Measurements from ENCODE around the gene PCMT1.
"Not testable (repeated sequence)": the region's sequence is repeated elsewhere in the genome, so short reads cannot be mapped to it uniquely, and the experiment has no call there.

The PCMT1 gene

DNA sequence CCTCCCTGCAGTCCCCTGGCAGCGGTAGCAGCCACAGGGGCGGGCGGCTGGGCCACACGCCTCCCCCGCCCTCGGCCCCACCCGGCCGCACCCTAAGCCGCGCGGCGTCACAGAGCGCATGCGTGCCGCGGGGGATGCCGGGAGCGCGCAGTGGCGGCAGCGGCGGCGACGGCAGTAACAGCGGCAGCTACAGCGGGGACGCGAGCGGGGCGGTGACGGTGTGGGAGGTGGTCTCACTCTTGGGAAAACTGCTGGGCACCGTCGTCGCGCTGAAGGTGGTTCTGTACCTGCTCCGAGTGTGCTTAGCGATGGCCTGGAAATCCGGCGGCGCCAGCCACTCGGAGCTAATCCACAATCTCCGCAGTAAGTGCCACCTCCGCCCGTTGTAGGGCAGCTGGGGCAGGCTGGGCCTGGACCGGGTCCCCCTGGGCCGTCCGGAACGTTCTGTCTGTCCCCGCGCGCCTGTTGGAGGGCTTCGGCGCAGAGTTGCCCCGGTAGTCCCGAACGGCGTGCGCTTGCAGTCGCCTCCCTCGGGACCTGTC, at the start of gene PCMT1:
Gene PCMT1, plus strand, starts transcription at position 148 of the 542 bp plus-strand sequence. Its CDS starts 161 bp downstream, at position 309.
- DNase-seq (ENCODE audit: low read depth, low spot score), result no peak

GRCh38 chr6:149701714-149702113, 47.8 kb upstream of the PCMT1 start:
- no peak for DNase-seq (ENCODE audit: low read depth, low spot score)

DNA sequence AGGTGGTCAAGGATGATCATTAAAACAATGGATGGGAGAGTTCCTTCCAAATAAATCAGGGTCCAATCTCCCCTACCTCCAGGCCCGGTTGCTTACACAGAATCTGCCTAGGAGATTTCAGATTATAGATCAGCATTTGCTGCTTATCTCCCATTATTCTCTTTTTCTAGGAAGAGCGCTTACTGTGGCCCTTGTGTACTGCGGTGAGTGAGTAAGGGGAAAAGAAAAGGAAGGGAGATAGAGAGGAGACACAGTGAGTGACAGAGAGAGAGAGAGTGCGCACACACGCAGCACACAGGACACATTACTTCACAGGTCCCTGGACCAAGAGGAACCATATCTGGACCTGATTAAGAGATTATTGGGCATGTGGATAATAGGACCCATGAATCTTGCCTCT, 37.8 kb upstream of the PCMT1 start:
- no peak for DNase-seq (ENCODE audit: low read depth, low spot score)

- DNase-seq (ENCODE audit: low read depth, low spot score), result no peak
These were observed 35.1 kb upstream of the PCMT1 start for GRCh38 chr6:149714442-149714841.

- DNase-seq (ENCODE audit: low read depth, low spot score), result no peak
These were observed 33.2 kb upstream of the PCMT1 start for GRCh38 chr6:149716181-149716963.

DNA sequence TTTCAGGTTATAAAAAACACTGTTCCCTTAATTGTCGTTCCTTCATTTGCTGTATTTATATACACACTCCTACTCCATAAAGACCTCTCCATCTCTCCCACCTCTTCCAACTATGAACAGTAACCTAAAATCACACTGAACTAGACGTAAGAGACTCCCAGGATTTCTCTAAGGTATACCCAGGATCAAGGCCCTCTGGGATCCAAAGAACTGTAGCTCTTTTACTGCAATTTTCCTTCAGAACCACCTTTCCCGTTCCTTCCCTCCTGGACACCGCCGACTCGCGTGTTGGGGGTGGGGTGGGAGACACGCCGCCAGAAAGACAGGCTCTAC, 32.3 kb upstream of the PCMT1 start:
- DNase-seq (ENCODE audit: low read depth, low spot score), result no peak

DNA sequence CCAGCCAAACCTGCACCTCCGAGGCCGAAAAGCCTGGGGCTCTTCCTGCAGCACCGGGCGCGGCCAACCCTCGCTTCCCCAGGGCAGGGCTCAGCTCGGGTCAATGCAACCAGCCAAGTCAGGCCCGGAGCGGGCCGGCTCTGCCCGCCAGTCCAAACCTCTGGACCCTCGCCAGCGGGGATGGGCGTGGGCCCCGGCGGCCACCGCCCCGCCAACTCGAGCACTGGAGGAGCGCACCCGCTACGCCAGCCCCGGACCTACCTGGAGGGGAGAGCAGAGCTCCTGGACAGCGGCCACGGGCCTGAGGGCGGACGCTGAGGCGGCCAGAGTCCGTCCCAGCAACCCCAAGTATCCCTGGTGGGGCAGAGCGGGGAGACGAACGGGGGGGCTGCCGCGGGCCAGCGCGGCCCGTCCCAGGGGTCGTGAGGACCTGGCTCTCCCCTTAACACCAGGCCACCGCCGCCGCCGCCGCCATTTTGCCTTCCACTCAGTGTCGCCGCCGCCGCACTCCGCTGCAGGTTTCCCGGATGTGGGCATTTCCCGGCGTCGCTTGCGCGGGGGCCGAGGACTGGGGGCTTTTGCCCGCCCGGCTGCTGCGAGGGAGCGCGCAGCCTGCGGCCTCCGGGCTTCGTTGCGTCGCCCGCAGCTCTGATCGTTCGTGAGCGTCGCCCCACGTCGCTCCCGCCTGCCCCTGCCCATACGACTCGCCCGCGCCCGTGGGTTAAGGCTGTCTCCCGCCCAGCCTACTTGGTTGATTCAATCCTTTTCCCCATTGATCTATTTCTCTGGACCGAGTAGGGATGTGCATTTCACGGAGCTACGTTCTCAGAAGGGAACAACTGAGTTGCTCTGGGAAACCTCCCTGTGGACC, 31.7 kb upstream of the PCMT1 start, which contains the start of gene LATS1:
Gene LATS1, minus strand, starts transcription at position 514 of the 871 bp plus-strand sequence. CDS start 15,975 bp downstream, outside the sequence.
- peak; percentile 27 for DNase-seq (ENCODE audit: low read depth, low spot score)

GRCh38 chr6:149719531-149719930, 30.0 kb upstream of the PCMT1 start:
- DNase-seq (ENCODE audit: low read depth, low spot score), result no peak

- DNase-seq (ENCODE audit: low read depth, low spot score), result no peak
These were observed 26.3 kb upstream of the PCMT1 start for GRCh38 chr6:149723262-149723661.

- DNase-seq (ENCODE audit: low read depth, low spot score), result no peak
These were observed 25.6 kb upstream of the PCMT1 start for GRCh38 chr6:149723771-149724417.

- no peak for DNase-seq (ENCODE audit: low read depth, low spot score)
These were observed 23.8 kb upstream of the PCMT1 start for GRCh38 chr6:149725785-149726184.

DNA sequence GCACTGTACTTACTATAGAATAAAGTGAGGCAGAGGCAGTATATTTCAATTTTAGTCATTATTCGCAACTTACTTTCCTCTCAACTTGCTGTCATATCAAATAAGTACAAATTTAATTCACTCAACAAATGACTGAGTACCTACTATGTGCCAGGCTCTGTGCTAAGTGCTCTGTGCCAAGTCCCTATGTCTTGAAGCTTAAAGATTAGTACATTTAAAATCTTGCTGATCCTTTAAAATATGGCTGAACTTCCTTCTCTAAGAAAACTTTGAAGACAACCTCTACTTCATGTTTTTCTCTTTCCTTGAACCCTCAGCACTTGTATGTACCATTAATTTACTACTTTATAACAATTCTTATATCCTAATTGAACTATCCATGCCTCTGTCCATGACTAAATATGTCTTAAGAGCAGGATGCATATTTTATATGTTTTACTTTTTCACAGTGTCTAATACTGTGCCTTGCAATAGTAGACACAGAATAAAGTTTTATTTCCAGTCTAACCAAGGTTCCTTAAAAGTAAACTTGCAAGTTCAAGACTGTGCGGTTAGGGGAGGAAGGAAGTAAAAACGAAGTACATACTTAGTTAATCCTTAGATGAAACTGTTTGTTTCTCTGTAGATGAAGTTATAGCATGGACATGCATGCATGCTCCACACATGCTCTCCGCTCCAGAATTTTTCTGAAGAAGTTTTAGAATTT, 21.6 kb upstream of the PCMT1 start:
- no peak for DNase-seq (ENCODE audit: low read depth, low spot score)

DNA sequence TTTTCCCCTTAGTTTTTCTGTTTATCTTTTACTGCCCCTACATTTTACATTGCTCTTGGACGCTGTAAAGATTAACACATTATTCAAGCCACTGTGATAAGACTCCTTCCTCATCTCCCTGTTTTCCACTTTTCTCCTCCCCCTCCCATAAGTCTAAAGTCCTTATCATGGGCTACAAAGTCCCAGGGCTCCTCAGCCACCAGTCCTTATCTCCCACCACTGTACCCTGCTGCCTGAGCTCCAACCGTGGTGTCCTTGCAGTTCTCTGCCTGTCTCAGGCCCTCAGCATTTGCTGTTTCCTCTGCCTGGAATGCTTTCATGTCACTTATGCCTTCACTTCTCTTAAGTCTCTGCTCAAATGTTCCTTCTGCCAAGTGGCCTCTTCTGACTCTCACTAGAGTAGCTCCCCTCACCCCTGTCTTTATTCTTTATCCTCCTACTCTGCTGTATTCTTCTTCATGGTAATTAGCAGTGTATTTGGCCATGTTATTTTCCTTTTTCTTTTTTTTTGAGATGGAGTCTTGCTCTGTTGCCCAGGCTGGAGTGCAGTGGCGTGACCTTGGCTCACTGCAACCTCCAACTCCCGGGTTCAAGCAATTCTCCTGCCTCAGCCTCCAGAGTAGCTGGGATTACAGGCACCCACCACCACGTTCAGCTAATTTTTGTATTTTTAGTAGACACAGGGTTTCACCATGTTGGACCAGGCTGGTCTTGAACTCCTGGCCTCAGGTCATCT, 20.9 kb upstream of the PCMT1 start:
- no peak for DNase-seq (ENCODE audit: low read depth, low spot score)

DNA sequence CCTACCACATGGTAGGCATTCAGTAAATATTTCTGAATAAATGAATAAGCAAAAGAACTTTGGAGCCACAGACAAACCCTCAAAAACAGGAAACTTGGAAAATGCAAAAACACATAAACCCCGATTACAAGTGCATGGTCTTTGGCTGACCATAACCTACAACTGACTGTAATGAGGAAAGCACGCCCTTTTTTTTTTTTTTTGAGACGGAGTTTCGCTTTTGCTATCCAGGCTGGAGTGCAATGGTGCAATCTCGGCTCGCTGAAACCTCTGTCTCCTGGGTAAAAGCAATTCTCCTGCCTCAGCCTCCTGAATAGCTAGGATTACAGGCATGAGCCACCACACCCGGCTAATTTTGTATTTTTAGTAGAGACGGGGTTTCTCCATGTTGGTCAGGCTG, 19.7 kb upstream of the PCMT1 start:
- DNase-seq (ENCODE audit: low read depth, low spot score), result no peak

- DNase-seq (ENCODE audit: low read depth, low spot score), result no peak
These were observed 16.3 kb upstream of the PCMT1 start for GRCh38 chr6:149733089-149733720.

DNA sequence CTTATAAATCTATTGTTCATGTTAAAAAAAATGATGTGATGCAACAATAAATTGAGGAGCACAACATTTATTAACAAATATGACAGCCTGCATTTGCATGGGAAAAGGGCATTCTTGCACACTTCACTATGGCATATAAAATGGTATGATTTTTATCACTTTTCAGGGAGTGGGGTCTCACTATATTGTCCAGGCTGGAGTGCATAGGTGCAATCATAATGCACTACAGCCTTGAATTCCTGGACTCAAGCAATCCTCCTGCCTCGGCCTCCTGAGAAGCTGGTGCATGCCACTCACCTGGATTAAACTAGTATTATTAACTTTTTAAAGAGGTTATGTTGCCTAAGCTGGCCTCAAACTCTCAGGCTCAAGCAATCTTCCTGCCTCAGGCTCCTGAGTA, 14.6 kb upstream of the PCMT1 start:
- DNase-seq (ENCODE audit: low read depth, low spot score), result no peak

DNA sequence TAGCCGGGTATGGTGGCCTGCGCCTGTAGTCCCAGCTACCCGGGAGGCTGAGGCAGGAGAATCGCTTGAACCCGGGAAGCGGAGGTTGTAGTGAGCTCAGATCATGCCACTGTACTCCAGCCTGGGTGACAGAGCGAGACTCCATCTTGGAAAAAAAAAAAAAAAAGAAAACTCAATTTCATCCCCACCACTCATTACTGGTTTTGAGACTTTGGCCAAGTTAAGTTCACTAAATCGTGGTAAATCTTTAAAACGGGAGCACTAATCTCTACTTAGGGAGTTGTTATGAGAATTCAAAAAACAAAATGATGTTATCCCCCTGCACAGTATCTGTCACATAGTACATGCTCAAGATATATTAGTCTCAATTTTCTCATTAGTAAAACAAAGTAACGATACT, 4.3 kb upstream of the PCMT1 start:
- not testable (repeated sequence) for DNase-seq (ENCODE audit: low read depth, low spot score)

DNA sequence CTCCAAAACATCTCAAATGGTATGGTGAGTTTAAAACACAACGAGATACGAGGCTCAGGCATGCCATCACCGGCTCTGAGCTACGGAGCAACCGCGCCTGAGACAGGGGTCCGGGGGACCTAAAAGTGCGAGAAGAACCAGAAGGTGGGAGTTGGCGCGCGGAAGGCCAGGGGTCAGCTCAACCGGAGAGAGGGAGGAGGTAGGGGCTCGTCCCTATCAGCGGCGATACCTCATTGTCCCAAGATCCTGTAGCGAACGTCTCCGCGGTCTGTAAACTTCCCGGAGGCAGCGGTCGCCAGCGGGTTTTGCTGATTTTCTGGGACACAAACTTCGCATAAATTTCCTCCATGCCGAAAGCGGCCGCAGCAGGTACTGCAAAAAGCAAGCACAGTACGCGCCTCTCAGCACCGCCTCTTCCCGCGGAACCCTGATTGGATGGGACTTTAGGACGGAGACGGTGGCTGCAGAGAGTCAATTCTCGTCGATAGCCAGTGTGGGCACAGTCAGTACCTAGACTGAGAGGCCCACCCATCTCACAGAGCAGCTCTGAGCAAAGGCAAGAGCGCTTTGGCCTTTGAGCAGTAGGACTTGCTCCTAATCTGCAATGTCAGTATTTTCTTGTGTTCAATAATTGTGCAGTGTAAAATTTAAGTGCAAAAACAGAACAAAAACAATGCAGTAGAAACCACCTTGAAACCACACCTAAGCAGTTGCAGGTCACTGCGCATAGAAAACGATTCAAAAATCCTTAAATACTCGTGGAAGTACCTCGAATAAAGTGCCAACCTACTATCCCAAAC, 3.2 kb upstream of the PCMT1 start, which contains the start of gene NUP43:
Gene NUP43, minus strand, starts transcription at position 383 of the 800 bp plus-strand sequence. Its CDS starts 34 bp downstream, at position 349.
- DNase-seq (ENCODE audit: low read depth, low spot score), result peak; percentile 80

- not testable (repeated sequence) for DNase-seq (ENCODE audit: low read depth, low spot score)
These were observed 403 bp upstream of the PCMT1 start for GRCh38 chr6:149749082-149749593.

All from brain pericyte (primary cell).